ENCODE results near the gene MYOC.

DNA sequence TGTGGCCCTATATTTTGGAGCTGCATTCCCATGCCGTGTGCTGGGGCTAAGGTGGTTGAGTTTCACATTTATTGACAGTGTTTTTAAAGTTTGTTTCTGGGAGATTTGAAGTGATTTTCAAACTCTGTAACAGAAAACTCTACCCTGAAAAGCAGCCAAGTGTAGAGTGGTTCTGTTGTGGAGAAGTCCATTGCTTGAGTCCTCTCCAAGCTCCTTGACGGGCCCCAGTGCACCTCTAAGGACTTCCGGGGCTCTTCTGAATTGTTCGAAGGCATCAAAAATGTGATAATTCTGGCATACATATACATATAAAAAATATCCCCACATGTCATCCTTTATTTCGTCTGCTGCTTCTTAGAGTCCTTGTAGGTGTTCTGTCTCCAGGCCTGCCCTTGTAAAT lies 25.5 kb downstream of the MYOC start:
- TF ChIP-seq, protein P1, sequence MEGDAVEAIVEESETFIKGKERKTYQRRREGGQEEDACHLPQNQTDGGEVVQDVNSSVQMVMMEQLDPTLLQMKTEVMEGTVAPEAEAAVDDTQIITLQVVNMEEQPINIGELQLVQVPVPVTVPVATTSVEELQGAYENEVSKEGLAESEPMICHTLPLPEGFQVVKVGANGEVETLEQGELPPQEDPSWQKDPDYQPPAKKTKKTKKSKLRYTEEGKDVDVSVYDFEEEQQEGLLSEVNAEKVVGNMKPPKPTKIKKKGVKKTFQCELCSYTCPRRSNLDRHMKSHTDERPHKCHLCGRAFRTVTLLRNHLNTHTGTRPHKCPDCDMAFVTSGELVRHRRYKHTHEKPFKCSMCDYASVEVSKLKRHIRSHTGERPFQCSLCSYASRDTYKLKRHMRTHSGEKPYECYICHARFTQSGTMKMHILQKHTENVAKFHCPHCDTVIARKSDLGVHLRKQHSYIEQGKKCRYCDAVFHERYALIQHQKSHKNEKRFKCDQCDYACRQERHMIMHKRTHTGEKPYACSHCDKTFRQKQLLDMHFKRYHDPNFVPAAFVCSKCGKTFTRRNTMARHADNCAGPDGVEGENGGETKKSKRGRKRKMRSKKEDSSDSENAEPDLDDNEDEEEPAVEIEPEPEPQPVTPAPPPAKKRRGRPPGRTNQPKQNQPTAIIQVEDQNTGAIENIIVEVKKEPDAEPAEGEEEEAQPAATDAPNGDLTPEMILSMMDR (IDR thresholded peaks at IDR 0.05; ENCODE audit: insufficient read depth, low read depth, low read length) = no peak
- no peak for TF ChIP-seq EZH2 (IDR thresholded peaks at IDR 0.05; ENCODE audit: insufficient read depth, low read length)

Data from astrocyte (in vitro differentiated cells and primary cell).